Astrocyte (in vitro differentiated cells and primary cell): ENCODE results near the gene ZMPSTE24. TPM values are rescaled to one million over a fixed set of nuclear protein-coding genes. Genes with fewer than 3 reads are reported as not detected.

Source experiments
- DNase-seq: peaks from one replicate; pipeline ENCODE4 v3.0.0-alpha.2; 2010; ENCODE audit warnings: low read depth
- FAIRE-seq: peaks from 2 replicates; lab custom pipeline; 2011; peaks lifted over from hg19 to GRCh38; lab: Jason Lieb, UNC
- H2AFZ ChIP-seq: 2 replicates; pipeline ENCODE4 v1.6.0; 2012; ENCODE audit warnings: low read depth, low read length, inconsistent platforms
- H3K27ac ChIP-seq: 2 replicates; pipeline ENCODE4 v1.5.1; 2011; ENCODE audit warnings: low read depth, low read length, inconsistent platforms
- H3K27me3 ChIP-seq: 2 replicates; pipeline ENCODE4 v1.6.0; 2011; ENCODE audit warnings: low read length, inconsistent platforms; ENCODE audit not compliant: insufficient read depth
- H3K36me3 ChIP-seq: 2 replicates; pipeline ENCODE4 v1.5.1; 2011; ENCODE audit warnings: low read length, inconsistent platforms; ENCODE audit not compliant: insufficient read depth
- H3K4me1 ChIP-seq: 2 replicates; pipeline ENCODE4 v1.5.1; 2011; ENCODE audit warnings: low read length, inconsistent platforms; ENCODE audit not compliant: insufficient read depth
- H3K4me2 ChIP-seq: 2 replicates; pipeline ENCODE4 v1.6.0; 2012; ENCODE audit warnings: low read length, inconsistent platforms
- H3K4me3 ChIP-seq: 2 replicates; pipeline ENCODE4 v1.5.1; 2011; ENCODE audit warnings: low read depth, mild to moderate bottlenecking, low read length, inconsistent platforms; ENCODE audit not compliant: insufficient read depth
- H3K79me2 ChIP-seq: 2 replicates; pipeline ENCODE4 v1.6.0; 2012; ENCODE audit warnings: mild to moderate bottlenecking, low read length, inconsistent platforms; ENCODE audit not compliant: insufficient read depth
- H3K9ac ChIP-seq: 2 replicates; pipeline ENCODE4 v1.6.0; 2012; ENCODE audit warnings: mild to moderate bottlenecking, low read length, inconsistent platforms
- H3K9me3 ChIP-seq: 2 replicates; pipeline ENCODE4 v1.5.1; 2012; ENCODE audit warnings: low read depth, mild to moderate bottlenecking, low read length, inconsistent platforms; ENCODE audit not compliant: insufficient read depth
- H4K20me1 ChIP-seq: 2 replicates; pipeline ENCODE4 v1.6.0; 2012; ENCODE audit warnings: low read length, inconsistent platforms; ENCODE audit not compliant: insufficient read depth
- H3K27ac Mint-ChIP-seq: one replicate; pipeline ENCODE4 v1.8.0; 2021; ENCODE audit warnings: mild to moderate bottlenecking, mixed read lengths; ENCODE audit not compliant: unreplicated experiment
- H3K27me3 Mint-ChIP-seq: one replicate; pipeline ENCODE4 v1.8.0; 2021; ENCODE audit warnings: low read depth, mixed read lengths; ENCODE audit not compliant: unreplicated experiment
- H3K36me3 Mint-ChIP-seq: one replicate; pipeline ENCODE4 v1.8.0; 2021; ENCODE audit warnings: low read depth, mixed read lengths; ENCODE audit not compliant: unreplicated experiment
- H3K4me1 Mint-ChIP-seq: one replicate; pipeline ENCODE4 v1.8.0; 2021; ENCODE audit warnings: low read depth, mixed read lengths; ENCODE audit not compliant: unreplicated experiment
- H3K4me3 Mint-ChIP-seq: one replicate; pipeline ENCODE4 v1.8.0; 2021; ENCODE audit warnings: mild to moderate bottlenecking, moderate library complexity, mixed read lengths; ENCODE audit not compliant: unreplicated experiment
- H3K9me3 Mint-ChIP-seq: one replicate; pipeline ENCODE4 v1.8.0; 2021; ENCODE audit warnings: mild to moderate bottlenecking, mixed read lengths; ENCODE audit not compliant: unreplicated experiment
- CTCF ChIP-seq: IDR thresholded peaks from 2 replicates; pipeline ENCODE4 v1.5.1; 2011; ENCODE audit warnings: low read depth, mild to moderate bottlenecking, inconsistent platforms, low read length, moderate library complexity; ENCODE audit not compliant: insufficient read depth
- EZH2 ChIP-seq: IDR thresholded peaks from 2 replicates; pipeline ENCODE4 v1.6.1; 2012; ENCODE audit warnings: mild to moderate bottlenecking, low read length, inconsistent platforms; ENCODE audit not compliant: insufficient read depth
- total RNA-seq: library from RNA; stranded (reverse); gene quantifications from 2 replicates; pipeline ENCODE4 v1.2.1, GENCODE V29; 2021

The ZMPSTE24 gene
- total RNA-seq, 1 donor from 2014 or later: 62.4 TPM

- TF ChIP-seq EZH2 (no peak), CTCF (no peak)
- Histone ChIP-seq H3K36me3 (peaks cover 58% of the 10 kb centered on the region), H3K27ac (no peak overlapping the region), H3K4me3 (no peak overlapping the region), H4K20me1 (peaks cover 15% of the 10 kb centered on the region), H3K27me3 (no peaks in the 10 kb centered on the region), H2AFZ (no peak overlapping the region), H3K4me1 (peaks cover 10% of the 10 kb centered on the region), H3K9me3 (no peaks in the 10 kb centered on the region), H3K9ac (no peak overlapping the region), H3K4me2 (no peak overlapping the region), H3K79me2 (peaks cover 24% of the 10 kb centered on the region)
- peaks cover 9% of the 10 kb centered on the region for H3K4me1 Mint-ChIP-seq
- FAIRE-seq (no peak), DNase-seq (no peak)
- H3K4me3 Mint-ChIP-seq: no peak overlapping the region
- no peaks in the 10 kb centered on the region for H3K9me3 Mint-ChIP-seq
- H3K36me3 Mint-ChIP-seq: peaks cover 18% of the 10 kb centered on the region
- no peaks in the 10 kb centered on the region for H3K27me3 Mint-ChIP-seq
- no peak overlapping the region for H3K27ac Mint-ChIP-seq
These were observed 14.7 kb downstream of the ZMPSTE24 start for GRCh38 chr1:40272653-40273213.

DNA sequence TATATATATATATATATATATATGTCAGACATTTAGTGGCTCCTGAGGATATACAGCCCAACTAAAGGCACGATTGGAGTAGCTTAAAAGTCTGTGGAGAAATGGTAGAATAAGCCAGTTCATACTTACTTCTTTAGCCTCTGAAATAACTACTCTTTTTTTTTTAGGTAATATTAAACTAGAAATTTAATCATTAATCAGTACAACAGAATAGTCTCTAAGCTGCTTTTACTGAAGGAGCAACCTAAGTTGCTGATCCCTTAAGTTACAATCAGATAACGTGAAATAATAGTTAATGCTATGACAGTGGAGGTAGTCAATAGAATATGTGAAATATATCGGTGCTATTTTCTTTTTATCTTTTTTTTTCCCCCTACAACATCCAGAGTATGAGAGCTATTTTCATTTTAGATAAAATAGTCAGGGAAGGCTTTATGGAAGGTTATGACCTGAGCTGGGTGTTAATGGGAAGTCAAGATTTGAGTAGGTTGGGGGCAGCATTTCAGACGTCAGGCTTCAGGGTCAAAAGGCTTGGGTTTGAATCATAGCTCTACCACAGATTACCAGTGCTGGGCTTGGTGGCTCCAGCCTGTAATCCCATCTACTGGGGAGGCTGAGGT lies 15.6 kb downstream of the ZMPSTE24 start:
- no peak for TF ChIP-seq EZH2
- no peak for TF ChIP-seq CTCF
- Histone ChIP-seq H3K79me2 (peaks cover 31% of the 10 kb centered on the region), H3K36me3 (peaks cover 58% of the 10 kb centered on the region), H3K9ac (no peak overlapping the region), H3K27ac (no peak overlapping the region), H4K20me1 (peaks cover 15% of the 10 kb centered on the region), H3K4me2 (no peak overlapping the region), H3K9me3 (no peaks in the 10 kb centered on the region), H2AFZ (no peak overlapping the region), H3K4me1 (peaks cover 5% of the 10 kb centered on the region), H3K4me3 (no peak overlapping the region), H3K27me3 (no peaks in the 10 kb centered on the region)
- FAIRE-seq (no peak), DNase-seq (no peak)
- Mint-ChIP-seq H3K9me3 (no peaks in the 10 kb centered on the region), H3K27me3 (no peaks in the 10 kb centered on the region), H3K4me1 (peaks cover 7% of the 10 kb centered on the region), H3K36me3 (peaks cover 16% of the 10 kb centered on the region), H3K27ac (no peak overlapping the region), H3K4me3 (no peak overlapping the region)

DNA sequence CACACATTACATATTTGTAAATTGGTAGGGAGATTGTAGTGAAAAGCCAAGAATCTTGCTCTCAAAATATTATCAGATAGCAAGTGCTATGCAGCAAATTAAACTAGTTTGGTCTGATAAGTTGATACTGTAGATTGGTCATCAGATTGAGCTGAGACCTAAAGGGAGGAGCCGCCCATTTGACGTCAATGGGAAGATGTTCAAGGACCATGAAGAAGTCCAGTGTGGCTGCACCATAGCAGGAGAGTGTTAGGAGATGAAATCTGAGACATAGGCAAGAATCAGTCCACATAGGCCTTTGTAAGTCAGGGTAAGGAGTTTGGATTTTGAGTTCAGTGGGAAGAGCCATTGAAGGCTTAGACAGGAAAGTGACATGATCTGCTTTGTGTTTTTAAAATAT lies 16.3 kb downstream of the ZMPSTE24 start:
- H3K9ac ChIP-seq: no peak overlapping the region
- TF ChIP-seq EZH2 (no peak), CTCF (no peak)
- peaks cover 5% of the 10 kb centered on the region for H3K4me1 ChIP-seq
- peaks cover 54% of the 10 kb centered on the region for H3K36me3 ChIP-seq
- H3K27me3 ChIP-seq: no peaks in the 10 kb centered on the region
- no peak overlapping the region for H3K27ac ChIP-seq
- no peak overlapping the region for H2AFZ ChIP-seq
- H3K36me3 Mint-ChIP-seq: peaks cover 16% of the 10 kb centered on the region
- H3K4me3 Mint-ChIP-seq: no peak overlapping the region
- H3K27me3 Mint-ChIP-seq: no peaks in the 10 kb centered on the region
- H3K27ac Mint-ChIP-seq: no peak overlapping the region
- peaks cover 15% of the 10 kb centered on the region for H4K20me1 ChIP-seq
- FAIRE-seq (no peak), DNase-seq (no peak)
- peaks cover 7% of the 10 kb centered on the region for H3K4me1 Mint-ChIP-seq
- no peaks in the 10 kb centered on the region for H3K9me3 ChIP-seq
- H3K79me2 ChIP-seq: peaks cover 31% of the 10 kb centered on the region
- no peaks in the 10 kb centered on the region for H3K9me3 Mint-ChIP-seq
- no peak overlapping the region for H3K4me3 ChIP-seq
- H3K4me2 ChIP-seq: no peak overlapping the region
